Lower lobe of right lung (tissue), 2 donors: ENCODE results near the gene CDC45. TPM values are rescaled to one million over a fixed set of nuclear protein-coding genes. Genes with fewer than 3 reads are reported as not detected.

Experiments used
- ATAC-seq, 2 donors: fragments of 200-7000 bp; cut with Tn5 transposase; one replicate each; pipeline ENCODE4 v1.9.1; 2020 to 2022; ENCODE audit warnings: mild to moderate bottlenecking in 2 of 2, moderate library complexity in 2 of 2
- DNase-seq: peaks from one replicate; pipeline ENCODE4 v3.0.0-alpha.2; 2020
- H3K27ac ChIP-seq: fragments of 200-600 bp; one replicate; pipeline ENCODE4 v1.8.0; 2022
- H3K27me3 ChIP-seq: fragments of 200-600 bp; one replicate; pipeline ENCODE4 v1.8.0; 2022; ENCODE audit warnings: low read depth
- H3K36me3 ChIP-seq: fragments of 200-600 bp; one replicate; pipeline ENCODE4 v1.8.0; 2022; ENCODE audit warnings: mild to moderate bottlenecking
- H3K4me1 ChIP-seq: fragments of 200-600 bp; one replicate; pipeline ENCODE4 v1.8.0; 2022
- H3K4me3 ChIP-seq: fragments of 200-600 bp; one replicate; pipeline ENCODE4 v1.8.0; 2022; ENCODE audit warnings: mild to moderate bottlenecking
- H3K9me3 ChIP-seq: fragments of 200-600 bp; one replicate; pipeline ENCODE4 v1.8.0; 2022
- intact Hi-C: fragments of 100-400 bp; cut with DNase I; formaldehyde crosslinking; loops from one replicate; pipeline ENCODE4 v1.11.0; 2022
- total RNA-seq: library from RNA; stranded (reverse); fragmentation: NEBNext Ultra II Directional; extraction: Animal tissue kit (Norgen Biotek cat#: 25700); gene quantifications from one replicate; pipeline ENCODE4 v1.2.1, GENCODE V29; 2021
- TF ChIP-seq, protein P1 (sequence below): fragments of 200-600 bp; IDR thresholded peaks from one replicate; pipeline ENCODE4 v1.8.0; 2022; ENCODE audit warnings: antibody characterized with exemption, mild to moderate bottlenecking
- donor health status: DM: no; HTN: yes; CAD: no; lungs with severe emphysema.

CDC45 gene
- total RNA-seq, 1 donor from 2014 or later: 1.4 TPM

DNA sequence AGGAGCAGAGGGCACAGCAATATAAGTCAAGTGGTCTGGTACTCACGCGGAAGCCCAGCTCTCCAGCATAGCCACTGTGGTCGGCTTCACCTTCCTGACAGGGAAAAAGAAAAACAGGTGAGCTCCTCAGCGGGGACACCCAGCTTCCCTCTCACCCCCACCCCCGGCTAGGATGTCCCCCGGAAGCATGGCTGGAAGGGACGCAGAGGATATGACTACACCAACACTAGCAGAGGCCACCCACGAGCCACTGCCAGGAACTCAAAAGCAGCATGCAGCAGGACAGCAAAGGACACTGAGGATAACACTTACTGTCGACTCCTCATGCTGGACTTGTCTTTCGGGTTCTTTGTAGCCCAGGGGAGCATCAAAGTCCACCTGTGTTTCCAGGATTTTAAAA, 23.2 kb upstream of the CDC45 start:
- Histone ChIP-seq H3K9me3 (no peaks in the 10 kb centered on the region), H3K36me3 (peaks cover 88% of the 10 kb centered on the region), H3K4me3 (no peak overlapping the region), H3K27me3 (no peaks in the 10 kb centered on the region), H3K27ac (no peak overlapping the region), H3K4me1 (no peaks in the 10 kb centered on the region)
- TF ChIP-seq, protein P1, sequence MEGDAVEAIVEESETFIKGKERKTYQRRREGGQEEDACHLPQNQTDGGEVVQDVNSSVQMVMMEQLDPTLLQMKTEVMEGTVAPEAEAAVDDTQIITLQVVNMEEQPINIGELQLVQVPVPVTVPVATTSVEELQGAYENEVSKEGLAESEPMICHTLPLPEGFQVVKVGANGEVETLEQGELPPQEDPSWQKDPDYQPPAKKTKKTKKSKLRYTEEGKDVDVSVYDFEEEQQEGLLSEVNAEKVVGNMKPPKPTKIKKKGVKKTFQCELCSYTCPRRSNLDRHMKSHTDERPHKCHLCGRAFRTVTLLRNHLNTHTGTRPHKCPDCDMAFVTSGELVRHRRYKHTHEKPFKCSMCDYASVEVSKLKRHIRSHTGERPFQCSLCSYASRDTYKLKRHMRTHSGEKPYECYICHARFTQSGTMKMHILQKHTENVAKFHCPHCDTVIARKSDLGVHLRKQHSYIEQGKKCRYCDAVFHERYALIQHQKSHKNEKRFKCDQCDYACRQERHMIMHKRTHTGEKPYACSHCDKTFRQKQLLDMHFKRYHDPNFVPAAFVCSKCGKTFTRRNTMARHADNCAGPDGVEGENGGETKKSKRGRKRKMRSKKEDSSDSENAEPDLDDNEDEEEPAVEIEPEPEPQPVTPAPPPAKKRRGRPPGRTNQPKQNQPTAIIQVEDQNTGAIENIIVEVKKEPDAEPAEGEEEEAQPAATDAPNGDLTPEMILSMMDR: no peak
- intact Hi-C loops: no loop called here
- no peak for ATAC-seq
- DNase-seq: no peak

DNA sequence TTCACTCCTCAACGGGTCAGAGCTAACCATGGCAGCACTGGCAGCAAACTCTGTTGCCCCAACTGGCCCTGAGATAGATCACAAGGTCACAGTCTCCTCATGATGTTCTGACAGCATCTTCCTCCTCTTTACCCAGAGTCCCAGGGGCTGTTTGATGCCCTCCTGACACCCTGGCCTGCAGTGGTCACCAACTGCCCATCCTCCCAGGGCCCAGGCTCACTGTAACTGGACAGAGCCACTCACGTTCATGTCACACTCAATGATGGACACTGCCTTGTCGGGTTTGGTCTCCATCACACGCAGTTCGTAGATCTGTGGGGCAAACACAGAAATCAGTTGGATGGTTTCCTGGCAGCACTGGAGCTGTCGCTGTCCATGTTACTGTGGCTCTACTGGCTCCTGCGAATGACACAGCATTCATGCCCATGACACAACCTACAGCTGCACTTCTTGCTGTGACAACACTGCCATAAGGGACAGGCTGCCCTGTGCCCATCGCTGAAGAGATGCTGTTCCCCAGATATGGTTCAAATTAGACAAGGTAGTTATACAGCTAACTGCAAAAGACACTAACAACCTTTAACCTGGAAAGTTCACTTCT, 21.8 kb upstream of the CDC45 start:
- peaks cover 82% of the 10 kb centered on the region for H3K36me3 ChIP-seq
- TF ChIP-seq, protein P1: no peak
- no peaks in the 10 kb centered on the region for H3K4me1 ChIP-seq
- ATAC-seq (no peak), DNase-seq (no peak)
- no peaks in the 10 kb centered on the region for H3K9me3 ChIP-seq
- H3K27me3 ChIP-seq: no peaks in the 10 kb centered on the region
- intact Hi-C loops: no loop called here
- no peak overlapping the region for H3K27ac ChIP-seq
- H3K4me3 ChIP-seq: no peak overlapping the region

DNA sequence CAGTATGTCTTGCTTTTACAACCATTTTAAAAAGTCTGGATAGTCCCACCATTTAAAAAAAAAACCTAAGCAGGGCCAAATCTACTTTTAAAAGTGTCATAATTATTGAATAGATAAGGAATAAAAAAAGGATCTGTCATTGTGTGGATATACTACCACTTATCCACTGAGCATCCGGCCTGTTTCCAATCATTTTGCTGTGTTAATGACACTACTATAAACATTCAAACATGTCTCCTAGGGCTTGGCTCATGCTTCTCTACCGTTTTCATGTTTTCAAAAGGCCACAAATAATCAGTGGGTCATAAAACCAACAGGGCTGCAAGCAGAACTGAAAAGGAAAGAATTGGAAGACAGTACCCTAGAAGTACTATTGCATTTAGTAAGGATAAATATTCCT, 19.7 kb upstream of the CDC45 start:
- H3K4me3 ChIP-seq: no peak overlapping the region
- no peak overlapping the region for H3K27ac ChIP-seq
- intact Hi-C loops: no loop called here
- no peaks in the 10 kb centered on the region for H3K4me1 ChIP-seq
- no peak for ATAC-seq
- H3K27me3 ChIP-seq: no peaks in the 10 kb centered on the region
- H3K9me3 ChIP-seq: no peaks in the 10 kb centered on the region
- H3K36me3 ChIP-seq: peaks cover 82% of the 10 kb centered on the region
- DNase-seq: no peak
- TF ChIP-seq, protein P1: no peak

DNA sequence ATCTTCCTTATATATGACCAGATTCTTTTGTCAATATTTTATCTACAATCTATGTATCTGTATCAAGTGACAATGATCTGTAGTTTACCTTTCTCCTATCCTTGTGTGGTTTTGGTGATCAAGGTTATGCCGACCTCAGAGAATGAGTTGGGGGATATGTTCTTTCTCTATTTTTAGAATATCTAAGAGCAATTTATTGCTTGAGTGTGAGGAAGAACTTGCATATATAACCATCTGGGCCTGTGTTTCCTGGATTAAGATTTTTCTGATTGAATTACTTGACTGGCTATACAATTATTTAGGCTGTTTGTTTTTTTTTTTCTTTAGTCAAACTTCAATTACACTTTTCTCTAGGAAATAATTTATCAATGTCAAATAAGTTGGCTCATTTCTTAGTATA, 18.2 kb upstream of the CDC45 start:
- Histone ChIP-seq H3K4me1 (no peaks in the 10 kb centered on the region), H3K27ac (no peak overlapping the region), H3K9me3 (no peaks in the 10 kb centered on the region), H3K36me3 (peaks cover 82% of the 10 kb centered on the region), H3K27me3 (no peaks in the 10 kb centered on the region), H3K4me3 (no peak overlapping the region)
- DNase-seq (no peak), ATAC-seq (no peak)
- intact Hi-C loops: no loop called here
- TF ChIP-seq, protein P1: no peak

DNA sequence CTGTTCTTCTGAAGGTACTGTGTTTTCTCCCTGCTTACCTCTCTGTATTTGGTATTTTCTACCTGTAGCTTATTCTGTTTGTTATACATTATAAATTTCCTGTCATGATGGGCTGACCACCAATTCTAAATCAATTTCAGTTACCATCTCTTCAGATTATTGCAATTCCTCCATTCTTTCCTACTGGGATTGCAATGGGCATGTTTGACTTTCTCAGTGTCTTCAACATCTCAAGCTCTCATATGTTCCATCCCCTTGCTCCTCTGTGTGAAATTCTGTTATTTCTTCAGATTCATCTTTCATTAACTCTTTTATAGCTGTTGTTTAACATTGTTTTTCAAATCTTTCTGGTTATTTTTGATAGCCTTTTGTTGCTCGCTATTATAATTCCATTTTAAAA, 16.7 kb upstream of the CDC45 start:
- Histone ChIP-seq H3K9me3 (no peaks in the 10 kb centered on the region), H3K36me3 (peaks cover 82% of the 10 kb centered on the region)
- TF ChIP-seq, protein P1: no peak

More for the DNA sequence above, 16.7 kb upstream of the CDC45 start:
- intact Hi-C loops: no loop called here
- Histone ChIP-seq H3K4me1 (no peaks in the 10 kb centered on the region), H3K27ac (no peak overlapping the region), H3K27me3 (no peaks in the 10 kb centered on the region), H3K4me3 (no peak overlapping the region)
- ATAC-seq: no peak
- DNase-seq: no peak
